Epithelial cell of proximal tubule (primary cell): ENCODE data around the gene RAD51B. TPM values are rescaled to one million over a fixed set of nuclear protein-coding genes. Genes with fewer than 3 reads are reported as not detected.

ENCODE experiments used
- DNase-seq: peaks from one replicate; pipeline ENCODE4 v3.0.0-alpha.2; 2011; ENCODE audit warnings: low read depth
- H3K4me3 ChIP-seq: 2 replicates; pipeline ENCODE4 v1.5.1; 2011; ENCODE audit warnings: low read depth, mild to moderate bottlenecking, low read length
- total RNA-seq: library from RNA; depleted of rRNA; stranded (reverse); fragments of >200 nt; gene quantifications from 2 replicates; pipeline ENCODE4 v1.2.3, GENCODE V29; 2015
- TF ChIP-seq, protein P1 (sequence below): conservative IDR thresholded peaks from 2 replicates; pipeline ENCODE4 v1.5.1; 2012; ENCODE audit warnings: low read depth, mild to moderate bottlenecking, low read length

Gene RAD51B
- total RNA-seq, 1 donor from 2014 or later = 6.3 TPM

- TF ChIP-seq, protein P1, sequence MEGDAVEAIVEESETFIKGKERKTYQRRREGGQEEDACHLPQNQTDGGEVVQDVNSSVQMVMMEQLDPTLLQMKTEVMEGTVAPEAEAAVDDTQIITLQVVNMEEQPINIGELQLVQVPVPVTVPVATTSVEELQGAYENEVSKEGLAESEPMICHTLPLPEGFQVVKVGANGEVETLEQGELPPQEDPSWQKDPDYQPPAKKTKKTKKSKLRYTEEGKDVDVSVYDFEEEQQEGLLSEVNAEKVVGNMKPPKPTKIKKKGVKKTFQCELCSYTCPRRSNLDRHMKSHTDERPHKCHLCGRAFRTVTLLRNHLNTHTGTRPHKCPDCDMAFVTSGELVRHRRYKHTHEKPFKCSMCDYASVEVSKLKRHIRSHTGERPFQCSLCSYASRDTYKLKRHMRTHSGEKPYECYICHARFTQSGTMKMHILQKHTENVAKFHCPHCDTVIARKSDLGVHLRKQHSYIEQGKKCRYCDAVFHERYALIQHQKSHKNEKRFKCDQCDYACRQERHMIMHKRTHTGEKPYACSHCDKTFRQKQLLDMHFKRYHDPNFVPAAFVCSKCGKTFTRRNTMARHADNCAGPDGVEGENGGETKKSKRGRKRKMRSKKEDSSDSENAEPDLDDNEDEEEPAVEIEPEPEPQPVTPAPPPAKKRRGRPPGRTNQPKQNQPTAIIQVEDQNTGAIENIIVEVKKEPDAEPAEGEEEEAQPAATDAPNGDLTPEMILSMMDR = no peak
- no peak for DNase-seq
- no peak overlapping the region for H3K4me3 ChIP-seq
Observed at GRCh38 chr14:68684466-68685418, 865.2 kb downstream of the RAD51B start.

GRCh38 chr14:68685419-68686204 lies 866.0 kb downstream of the RAD51B start:
- DNase-seq = peak; percentile 91
- TF ChIP-seq, protein P1 = no peak
- H3K4me3 ChIP-seq = no peak overlapping the region

- DNase-seq = no peak
- no peak overlapping the region for H3K4me3 ChIP-seq
- TF ChIP-seq, protein P1 = no peak
Observed at GRCh38 chr14:68686205-68686465, 866.6 kb downstream of the RAD51B start.

DNA sequence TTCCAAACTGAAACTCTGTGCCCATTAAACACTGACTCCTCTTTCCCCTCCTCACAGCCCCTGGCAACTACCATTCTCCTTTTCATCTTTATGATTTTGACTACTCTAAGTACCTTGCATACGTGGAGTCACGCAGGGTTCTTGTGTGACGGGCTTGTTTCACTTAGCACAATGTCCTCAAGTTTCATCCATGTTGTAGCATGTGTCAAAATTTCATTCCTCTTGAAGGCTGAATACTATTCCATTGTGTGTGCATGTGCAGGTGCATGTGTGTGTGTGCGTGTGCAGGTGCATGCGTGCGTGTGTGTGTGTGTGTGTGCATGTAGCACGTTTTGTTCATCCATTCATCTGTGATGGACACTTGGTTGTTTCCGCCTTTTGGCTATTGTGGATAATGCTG lies 867.1 kb downstream of the RAD51B start:
- TF ChIP-seq, protein P1 = no peak
- no peak overlapping the region for H3K4me3 ChIP-seq

DNA sequence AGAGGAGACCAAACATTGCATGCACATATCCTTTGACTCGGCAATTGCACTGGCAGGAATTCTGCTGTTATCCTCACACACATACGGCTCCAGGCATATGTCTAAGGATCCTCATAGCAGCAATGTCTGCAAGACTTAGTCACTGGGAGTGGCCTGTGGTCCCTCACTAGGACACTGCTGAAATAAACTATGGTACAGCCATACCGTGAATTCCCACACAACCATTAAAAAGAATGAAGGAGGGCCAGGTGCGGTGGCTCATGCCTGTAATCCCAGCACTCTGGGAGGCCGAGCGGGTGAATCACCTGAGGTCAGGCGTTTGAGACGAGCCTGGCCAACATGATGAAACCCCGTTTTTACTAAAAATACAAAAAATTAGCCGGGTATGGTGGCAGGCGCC lies 868.2 kb downstream of the RAD51B start:
- no peak overlapping the region for H3K4me3 ChIP-seq
- no peak for DNase-seq
- TF ChIP-seq, protein P1 = no peak

More for the DNA sequence above, 867.1 kb downstream of the RAD51B start:
- no peak for DNase-seq

- TF ChIP-seq, protein P1 = no peak
- no peak overlapping the region for H3K4me3 ChIP-seq
- no peak for DNase-seq
Observed at GRCh38 chr14:68688872-68689371, 869.3 kb downstream of the RAD51B start.
